ENCODE data around the gene KLF17. TPM values are rescaled to one million over a fixed set of nuclear protein-coding genes. Genes with fewer than 3 reads are reported as not detected.

KLF17 gene
- polyA plus RNA-seq, 3 donors, result not detected

DNA sequence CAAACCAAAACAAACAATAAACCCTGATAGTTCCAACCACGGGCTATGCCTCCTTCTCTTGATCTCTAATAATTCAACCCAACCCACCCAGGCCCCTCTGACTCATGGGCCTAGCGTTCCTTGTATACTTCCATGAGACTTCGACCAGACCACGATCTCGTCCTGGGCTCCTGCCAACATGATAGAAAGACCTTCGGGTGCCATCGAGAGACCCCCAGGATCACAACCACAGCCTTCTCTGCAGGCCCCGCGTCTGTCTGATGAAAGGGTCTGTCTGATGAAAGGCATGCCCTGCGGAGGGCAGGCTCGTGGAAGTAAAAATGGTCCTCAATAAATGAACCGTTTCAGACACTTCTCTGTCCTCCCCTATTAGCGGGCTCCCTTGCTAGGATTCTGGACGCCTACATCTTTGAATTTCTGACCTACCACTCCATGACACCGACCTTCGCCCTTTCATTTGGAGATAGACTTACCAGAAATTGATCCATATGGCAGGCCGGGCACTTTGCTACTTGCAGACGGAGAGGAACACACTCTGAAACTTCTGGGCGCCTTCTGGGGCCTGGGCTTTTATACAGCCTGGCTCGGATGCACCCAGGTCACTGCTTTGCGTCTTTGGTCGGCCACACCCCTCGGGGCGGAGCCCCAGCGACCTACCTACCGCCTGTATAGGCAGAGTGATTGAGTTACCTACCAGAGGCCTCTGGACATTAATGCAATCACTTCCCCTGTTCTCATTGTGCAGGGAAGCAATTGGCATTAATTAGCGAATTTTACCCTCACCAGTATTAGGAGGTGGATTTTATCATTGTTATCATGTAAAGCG is 28.1 kb downstream of the KLF17 start:
- no peaks in the 10 kb centered on the region for H3K4me1 Mint-ChIP-seq
- H3K27me3 Mint-ChIP-seq (ENCODE audit: low read depth in 3 of 3), result peaks cover 0 to 12% (median 3%) of the 10 kb centered on the region in 3 donors
- Histone ChIP-seq H2AFZ (ENCODE audit: insufficient read depth, low read depth, low read length, poor library complexity, severe bottlenecking) (no peak overlapping the region), H4K20me1 (ENCODE audit: insufficient read depth, low read length) (no peaks in the 10 kb centered on the region), H3K9me3 (replicated peaks in 1 of 2; ENCODE audit: control insufficient read depth in 1 of 2, insufficient read depth in 1 of 2, low read length in 2 of 2) (peaks cover 21 to 29% of the 10 kb centered on the region in 2 donors), H3K27me3 (ENCODE audit: control insufficient read depth in 2 of 2, insufficient read depth in 2 of 2, low read length in 2 of 2) (peaks cover 0 to under 1% of the 10 kb centered on the region in 2 donors), H3K27ac (ENCODE audit: low read depth in 1 of 2, low read length in 2 of 2) (no peak overlapping the region), H3K4me1 (ENCODE audit: control insufficient read depth in 1 of 2, insufficient read depth in 2 of 2, low read length in 2 of 2) (no peaks in the 10 kb centered on the region), H3K36me3 (replicated peaks in 1 of 2; ENCODE audit: control insufficient read depth in 1 of 2, insufficient read depth in 2 of 2, low read length in 2 of 2) (no peaks in the 10 kb centered on the region), H3K9ac (ENCODE audit: insufficient read depth, low read length, poor library complexity, severe bottlenecking) (no peak overlapping the region), H3K79me2 (ENCODE audit: insufficient read depth, low read length) (no peaks in the 10 kb centered on the region), H3K4me3 (replicated peaks in 1 of 3; ENCODE audit: low read depth in 2 of 3, low read length in 3 of 3) (no peak overlapping the region), H3K4me2 (replicated peaks; ENCODE audit: extremely low read depth, low read length, poor library complexity, severe bottlenecking) (no peak overlapping the region)
- TF ChIP-seq CTCF (IDR thresholded peaks at IDR 0.05), result no peak
- no peak overlapping the region for H3K4me3 Mint-ChIP-seq
- no peak for DNase-seq
- intact Hi-C loops (cut with micrococcal nuclease), result no loop called here
- no peak overlapping the region for H3K27ac Mint-ChIP-seq
- WGBS (ENCODE audit: insufficient coverage), result 95% methylated on average over 17 of the region's 28 CpGs
- peaks cover 20 to 38% (median 32%) of the 10 kb centered on the region in 7 donors for H3K9me3 Mint-ChIP-seq
- no peaks in the 10 kb centered on the region for H3K36me3 Mint-ChIP-seq

DNA sequence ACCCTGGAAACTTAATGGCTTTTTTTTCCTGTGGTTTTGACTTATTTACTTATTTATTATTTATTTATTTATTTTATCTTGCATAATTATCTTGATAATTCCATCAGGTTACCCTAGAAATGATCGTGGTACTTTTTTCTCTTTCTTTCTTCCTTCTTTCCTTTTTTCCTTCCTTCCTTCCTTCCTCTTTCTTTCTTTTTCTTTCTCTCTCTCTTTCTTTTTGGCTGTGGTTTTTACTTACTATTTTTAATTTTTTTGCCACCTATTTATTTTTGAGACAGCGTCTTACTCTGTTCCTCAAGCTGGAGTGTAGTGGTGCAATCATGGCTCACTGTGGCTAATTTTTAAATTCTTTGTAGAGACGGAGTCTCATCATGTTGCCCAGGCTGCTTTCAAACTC is 29.0 kb downstream of the KLF17 start:
- peaks cover 2 to 18% (median 3%) of the 10 kb centered on the region in 3 donors for H3K27me3 Mint-ChIP-seq (ENCODE audit: low read depth in 3 of 3)
- peaks cover 20 to 38% (median 32%) of the 10 kb centered on the region in 7 donors for H3K9me3 Mint-ChIP-seq
- H3K4me3 ChIP-seq (replicated peaks in 1 of 3; ENCODE audit: low read depth in 2 of 3, low read length in 3 of 3), result no peak overlapping the region

More for the DNA sequence above, 29.0 kb downstream of the KLF17 start:
- WGBS (ENCODE audit: insufficient coverage), result no CpG with 5 or more reads among the region's 3 CpGs
- Mint-ChIP-seq H3K27ac (peak overlapping the region in 1 of 7 donors; percentile 1), H3K36me3 (no peaks in the 10 kb centered on the region), H3K4me1 (no peaks in the 10 kb centered on the region), H3K4me3 (no peak overlapping the region)
- no peak for TF ChIP-seq CTCF (IDR thresholded peaks at IDR 0.05)
- Histone ChIP-seq H3K36me3 (replicated peaks in 1 of 2; ENCODE audit: control insufficient read depth in 1 of 2, insufficient read depth in 2 of 2, low read length in 2 of 2) (no peaks in the 10 kb centered on the region), H3K9me3 (replicated peaks in 1 of 2; ENCODE audit: control insufficient read depth in 1 of 2, insufficient read depth in 1 of 2, low read length in 2 of 2) (peaks cover 21 to 29% of the 10 kb centered on the region in 2 donors), H3K27me3 (ENCODE audit: control insufficient read depth in 2 of 2, insufficient read depth in 2 of 2, low read length in 2 of 2) (peaks cover 0 to 3% of the 10 kb centered on the region in 2 donors), H3K9ac (ENCODE audit: insufficient read depth, low read length, poor library complexity, severe bottlenecking) (no peak overlapping the region), H4K20me1 (ENCODE audit: insufficient read depth, low read length) (no peaks in the 10 kb centered on the region), H3K79me2 (ENCODE audit: insufficient read depth, low read length) (no peaks in the 10 kb centered on the region), H3K27ac (ENCODE audit: low read depth in 1 of 2, low read length in 2 of 2) (no peak overlapping the region), H2AFZ (ENCODE audit: insufficient read depth, low read depth, low read length, poor library complexity, severe bottlenecking) (no peak overlapping the region), H3K4me2 (replicated peaks; ENCODE audit: extremely low read depth, low read length, poor library complexity, severe bottlenecking) (no peak overlapping the region), H3K4me1 (ENCODE audit: control insufficient read depth in 1 of 2, insufficient read depth in 2 of 2, low read length in 2 of 2) (no peaks in the 10 kb centered on the region)
- no peak for DNase-seq
- intact Hi-C loops (cut with micrococcal nuclease), result no loop called here

All from CD14-positive monocyte (primary cell).